Measurements from ENCODE around the gene CABYR.

The CABYR gene

GRCh38 chr18:24138789-24139616 lies at the start of gene CABYR:
CABYR (plus strand) TSS chr18:24139062; CDS start chr18:24143115, 4,053 bp downstream.
- peak; percentile 70 for DNase-seq

- DNase-seq: no peak
These were observed 49.8 kb upstream of the CABYR start for GRCh38 chr18:24089076-24089475.

GRCh38 chr18:24089515-24090337 lies 49.1 kb upstream of the CABYR start:
- DNase-seq: no peak

- DNase-seq: no peak
These were observed 48.0 kb upstream of the CABYR start for GRCh38 chr18:24090876-24091275.

GRCh38 chr18:24094561-24094960 lies 44.3 kb upstream of the CABYR start:
- DNase-seq: peak; percentile 13

GRCh38 chr18:24095976-24096375 lies 42.9 kb upstream of the CABYR start:
- DNase-seq: no peak

GRCh38 chr18:24103320-24104021 lies 35.4 kb upstream of the CABYR start:
- no peak for DNase-seq

- DNase-seq: no peak
These were observed 34.4 kb upstream of the CABYR start for GRCh38 chr18:24104486-24104885.

- no peak for DNase-seq
These were observed 30.2 kb upstream of the CABYR start for GRCh38 chr18:24108641-24109040.

- DNase-seq: no peak
These were observed 26.9 kb upstream of the CABYR start for GRCh38 chr18:24111936-24112335.

- DNase-seq: no peak
These were observed 26.4 kb upstream of the CABYR start for GRCh38 chr18:24112464-24112863.

GRCh38 chr18:24112874-24113615 lies 25.8 kb upstream of the CABYR start:
- no peak for DNase-seq

- no peak for DNase-seq
These were observed 23.8 kb upstream of the CABYR start for GRCh38 chr18:24114924-24115549.

- DNase-seq: peak; percentile 36
These were observed 23.2 kb upstream of the CABYR start for GRCh38 chr18:24115628-24116027.

- peak; percentile 87 for DNase-seq
These were observed 19.9 kb upstream of the CABYR start for GRCh38 chr18:24118750-24119577.

GRCh38 chr18:24120676-24121075 lies 18.2 kb upstream of the CABYR start:
- DNase-seq: no peak

- no peak for DNase-seq
These were observed 17.2 kb upstream of the CABYR start for GRCh38 chr18:24121625-24122024.

GRCh38 chr18:24126155-24126961 lies 12.5 kb upstream of the CABYR start:
- DNase-seq: no peak

GRCh38 chr18:24127735-24128134 lies 11.1 kb upstream of the CABYR start:
- no peak for DNase-seq

- DNase-seq: no peak
These were observed 10.2 kb upstream of the CABYR start for GRCh38 chr18:24128700-24129099.

Data from hematopoietic multipotent progenitor cell treated with erythropoietin and hydrocortisone succinate and interleukin-3 and kit ligand, for 4 days (in vitro differentiated cells).